Brain microvascular endothelial cell (primary cell): ENCODE measurements around the gene CELF2.

ENCODE experiments used
- DNase-seq: peaks from one replicate; pipeline ENCODE4 v3.0.0-alpha.2; 2020
- H3K27ac ChIP-seq: fragments of 250-450 bp; sonication (Bioruptor Pico); 2 replicates; pipeline ENCODE4 v1.5.1; 2020; ENCODE audit warnings: mild to moderate bottlenecking, moderate library complexity
- H3K27me3 ChIP-seq: fragments of 250-450 bp; sonication (Bioruptor Pico); replicated peaks from 2 replicates; pipeline ENCODE4 v1.5.1; 2020; ENCODE audit warnings: mild to moderate bottlenecking
- H3K36me3 ChIP-seq: fragments of 250-450 bp; sonication (Bioruptor Pico); replicated peaks from 2 replicates; pipeline ENCODE4 v1.5.1; 2020; ENCODE audit warnings: mild to moderate bottlenecking
- H3K4me3 ChIP-seq: 2 replicates; pipeline ENCODE4 v1.5.1; 2011; ENCODE audit warnings: low read depth, mild to moderate bottlenecking, control low read depth, low read length, moderate library complexity
- CTCF ChIP-seq: IDR thresholded peaks from 2 replicates; pipeline ENCODE4 v1.5.1; 2011; ENCODE audit warnings: low read depth, mild to moderate bottlenecking, moderate library complexity, low read length, control low read depth, inconsistent platforms; ENCODE audit errors: missing control alignments
- in situ Hi-C: cut with HindIII; loops from 2 replicates; pipeline ENCODE4 v1.10.0; 2017; ENCODE audit warnings: low sequenced_read_pairs, low pct_ligation_motif_present

The CELF2 gene

GRCh38 chr10:11073410-11073809, 55.7 kb downstream of the CELF2 start:
- Histone ChIP-seq H3K36me3 (no peaks in the 10 kb centered on the region), H3K27ac (no peak overlapping the region), H3K27me3 (no peaks in the 10 kb centered on the region), H3K4me3 (no peak overlapping the region)
- DNase-seq = no peak
- no peak for TF ChIP-seq CTCF
- in situ Hi-C loops = no loop called here

GRCh38 chr10:11074536-11075267, 57.0 kb downstream of the CELF2 start:
- DNase-seq = no peak
- no peak overlapping the region for H3K27ac ChIP-seq
- H3K27me3 ChIP-seq = no peaks in the 10 kb centered on the region
- in situ Hi-C loops = no loop called here
- H3K36me3 ChIP-seq = no peaks in the 10 kb centered on the region
- H3K4me3 ChIP-seq = no peak overlapping the region
- TF ChIP-seq CTCF = no peak

GRCh38 chr10:11076221-11076620, 58.5 kb downstream of the CELF2 start:
- H3K36me3 ChIP-seq = no peaks in the 10 kb centered on the region

GRCh38 chr10:11080564-11080984, 62.9 kb downstream of the CELF2 start:
- in situ Hi-C loops = no loop called here
- H3K27ac ChIP-seq = no peak overlapping the region
- no peak overlapping the region for H3K4me3 ChIP-seq
- H3K36me3 ChIP-seq = no peaks in the 10 kb centered on the region
- no peak for DNase-seq
- TF ChIP-seq CTCF = no peak
- H3K27me3 ChIP-seq = no peaks in the 10 kb centered on the region

More at GRCh38 chr10:11076221-11076620, 58.5 kb downstream of the CELF2 start:
- Histone ChIP-seq H3K4me3 (no peak overlapping the region), H3K27ac (no peak overlapping the region), H3K27me3 (no peaks in the 10 kb centered on the region)
- in situ Hi-C loops = no loop called here
- no peak for TF ChIP-seq CTCF
- no peak for DNase-seq

GRCh38 chr10:11081408-11081807, 63.7 kb downstream of the CELF2 start:
- in situ Hi-C loops = no loop called here
- no peak for DNase-seq
- Histone ChIP-seq H3K4me3 (no peak overlapping the region), H3K36me3 (no peaks in the 10 kb centered on the region), H3K27me3 (no peaks in the 10 kb centered on the region), H3K27ac (no peak overlapping the region)
- TF ChIP-seq CTCF = no peak

GRCh38 chr10:11082526-11082925, 64.9 kb downstream of the CELF2 start:
- in situ Hi-C loops = no loop called here
- DNase-seq = no peak
- H3K4me3 ChIP-seq = no peak overlapping the region
- H3K36me3 ChIP-seq = no peaks in the 10 kb centered on the region
- no peak overlapping the region for H3K27ac ChIP-seq
- no peaks in the 10 kb centered on the region for H3K27me3 ChIP-seq
- no peak for TF ChIP-seq CTCF
